ENCODE data around the gene HIPK3.

DNA sequence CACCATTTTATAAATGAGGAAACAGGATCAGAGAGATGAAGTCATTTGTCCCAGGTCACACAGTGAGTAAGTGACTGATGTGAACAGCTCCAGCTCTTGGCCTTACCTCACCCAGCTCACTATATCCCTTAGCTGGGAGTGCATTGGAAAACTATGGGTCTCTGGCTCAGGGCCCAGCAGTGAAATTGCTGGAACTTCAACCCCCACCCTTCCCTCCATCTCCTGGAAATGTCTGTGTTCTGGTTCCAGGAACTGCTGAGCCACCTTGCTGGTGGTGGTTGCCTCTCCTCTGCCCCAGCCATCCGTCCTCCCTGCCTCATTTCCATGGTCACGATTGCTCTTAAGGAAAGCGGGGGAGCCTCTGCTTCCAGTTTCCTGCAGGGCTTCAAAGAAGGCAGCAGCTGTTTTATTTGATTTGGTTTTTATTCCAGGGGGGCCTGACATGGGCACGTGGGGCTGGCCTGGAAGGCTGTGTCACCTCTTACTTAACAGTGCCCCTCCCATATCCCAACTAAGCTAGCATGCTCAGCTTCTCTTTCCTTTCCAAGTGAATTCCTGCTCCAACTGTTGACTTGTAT, 49.7 kb upstream of the HIPK3 start:
- TF ChIP-seq, protein P1, sequence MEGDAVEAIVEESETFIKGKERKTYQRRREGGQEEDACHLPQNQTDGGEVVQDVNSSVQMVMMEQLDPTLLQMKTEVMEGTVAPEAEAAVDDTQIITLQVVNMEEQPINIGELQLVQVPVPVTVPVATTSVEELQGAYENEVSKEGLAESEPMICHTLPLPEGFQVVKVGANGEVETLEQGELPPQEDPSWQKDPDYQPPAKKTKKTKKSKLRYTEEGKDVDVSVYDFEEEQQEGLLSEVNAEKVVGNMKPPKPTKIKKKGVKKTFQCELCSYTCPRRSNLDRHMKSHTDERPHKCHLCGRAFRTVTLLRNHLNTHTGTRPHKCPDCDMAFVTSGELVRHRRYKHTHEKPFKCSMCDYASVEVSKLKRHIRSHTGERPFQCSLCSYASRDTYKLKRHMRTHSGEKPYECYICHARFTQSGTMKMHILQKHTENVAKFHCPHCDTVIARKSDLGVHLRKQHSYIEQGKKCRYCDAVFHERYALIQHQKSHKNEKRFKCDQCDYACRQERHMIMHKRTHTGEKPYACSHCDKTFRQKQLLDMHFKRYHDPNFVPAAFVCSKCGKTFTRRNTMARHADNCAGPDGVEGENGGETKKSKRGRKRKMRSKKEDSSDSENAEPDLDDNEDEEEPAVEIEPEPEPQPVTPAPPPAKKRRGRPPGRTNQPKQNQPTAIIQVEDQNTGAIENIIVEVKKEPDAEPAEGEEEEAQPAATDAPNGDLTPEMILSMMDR (optimal IDR thresholded peaks at IDR 0.05 in 1 of 3, IDR thresholded peaks at IDR 0.05 in 1 of 3, conservative IDR thresholded peaks at IDR 0.05 in 1 of 3; ENCODE audit: extremely low read depth in 1 of 3, insufficient read depth in 2 of 3, low read length in 3 of 3), result no peak
- no peak for TF ChIP-seq EZH2 (IDR thresholded peaks at IDR 0.05; ENCODE audit: low read length)

All from keratinocyte (primary cell).